ENCODE results near the gene VDAC1.

DNA sequence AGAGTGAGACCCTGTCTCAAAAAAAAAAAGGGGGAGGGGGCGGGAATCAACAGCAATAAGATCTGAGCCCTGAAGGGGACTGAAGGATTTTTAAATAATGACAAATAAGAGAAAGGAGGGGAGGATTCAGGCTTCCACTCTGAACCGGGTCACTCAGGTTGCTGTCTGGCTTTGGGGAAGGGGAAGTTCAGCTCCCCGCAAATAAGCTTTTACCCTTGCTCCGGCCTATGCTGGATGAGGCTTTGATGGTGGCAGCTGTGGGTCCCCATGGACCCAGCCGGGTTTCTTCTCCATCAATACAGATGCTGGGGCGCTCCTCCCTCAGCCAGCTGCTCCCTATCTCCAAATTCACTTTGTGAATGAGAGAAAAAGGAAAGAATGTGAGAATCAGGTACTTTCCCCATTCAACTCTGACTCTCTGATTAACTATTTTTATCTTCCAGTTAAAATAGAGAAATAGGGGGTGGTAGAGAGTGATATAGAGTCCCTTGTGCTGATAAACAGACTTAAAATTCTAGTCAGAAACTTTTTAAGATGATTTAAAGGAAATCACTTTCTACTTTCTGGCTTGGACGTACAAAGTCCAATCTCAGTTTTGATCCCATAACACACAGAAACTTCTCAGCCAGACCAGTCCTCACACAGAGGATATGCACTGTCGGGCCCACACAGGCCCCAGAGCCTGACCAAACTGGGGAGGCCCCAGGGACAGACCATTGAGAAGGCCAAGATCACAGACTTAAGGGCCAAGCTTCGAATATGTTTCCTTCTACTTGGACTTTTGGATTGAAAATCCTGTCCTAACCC, 76.0 kb downstream of the VDAC1 start:
- TF ChIP-seq, protein P1, sequence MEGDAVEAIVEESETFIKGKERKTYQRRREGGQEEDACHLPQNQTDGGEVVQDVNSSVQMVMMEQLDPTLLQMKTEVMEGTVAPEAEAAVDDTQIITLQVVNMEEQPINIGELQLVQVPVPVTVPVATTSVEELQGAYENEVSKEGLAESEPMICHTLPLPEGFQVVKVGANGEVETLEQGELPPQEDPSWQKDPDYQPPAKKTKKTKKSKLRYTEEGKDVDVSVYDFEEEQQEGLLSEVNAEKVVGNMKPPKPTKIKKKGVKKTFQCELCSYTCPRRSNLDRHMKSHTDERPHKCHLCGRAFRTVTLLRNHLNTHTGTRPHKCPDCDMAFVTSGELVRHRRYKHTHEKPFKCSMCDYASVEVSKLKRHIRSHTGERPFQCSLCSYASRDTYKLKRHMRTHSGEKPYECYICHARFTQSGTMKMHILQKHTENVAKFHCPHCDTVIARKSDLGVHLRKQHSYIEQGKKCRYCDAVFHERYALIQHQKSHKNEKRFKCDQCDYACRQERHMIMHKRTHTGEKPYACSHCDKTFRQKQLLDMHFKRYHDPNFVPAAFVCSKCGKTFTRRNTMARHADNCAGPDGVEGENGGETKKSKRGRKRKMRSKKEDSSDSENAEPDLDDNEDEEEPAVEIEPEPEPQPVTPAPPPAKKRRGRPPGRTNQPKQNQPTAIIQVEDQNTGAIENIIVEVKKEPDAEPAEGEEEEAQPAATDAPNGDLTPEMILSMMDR (IDR thresholded peaks at IDR 0.05; ENCODE audit: low read depth, low read length, poor library complexity, severe bottlenecking), result no peak
- TF ChIP-seq EZH2phosphoT487 (IDR thresholded peaks at IDR 0.05; ENCODE audit: borderline replicate concordance, low read length), result no peak
